Stimulated activated naive B cell treated with anti-CD40 and anti-IgM and Interleukin-4, amounts not matched to agents 10 μg/mL and 1 μg/mL and 100 μg/mL, for 72 hours (primary cell): ENCODE measurements around the gene FSHR.

ENCODE experiments used
- ATAC-seq, 2 donors: fragments of 150-1000 bp; cut with Tn5 transposase; replicated peaks; 2 replicates each; pipeline ENCODE4 v1.10.0; 2021; ENCODE audit warnings: moderate library complexity in 1 of 2
- DNase-seq: peaks from one replicate; pipeline ENCODE4 v3.0.0; 2021
- H3K27ac Mint-ChIP-seq: one replicate; pipeline ENCODE4 v1.8.0; 2022; ENCODE audit warnings: mild to moderate bottlenecking, mixed read lengths
- H3K27me3 Mint-ChIP-seq, 2 donors: one replicate each; pipeline ENCODE4 v1.8.0; 2022; ENCODE audit warnings: mixed read lengths in 2 of 2
- H3K36me3 Mint-ChIP-seq, 2 donors: one replicate each; pipeline ENCODE4 v1.8.0; 2022; ENCODE audit warnings: mixed read lengths in 2 of 2, mild to moderate bottlenecking in 1 of 2
- H3K4me1 Mint-ChIP-seq, 2 donors: one replicate each; pipeline ENCODE4 v1.8.0; 2022; ENCODE audit warnings: mixed read lengths in 2 of 2, mild to moderate bottlenecking in 1 of 2
- H3K4me3 Mint-ChIP-seq, 2 donors: one replicate each; pipeline ENCODE4 v1.8.0; 2022; ENCODE audit warnings: mild to moderate bottlenecking in 2 of 2, mixed read lengths in 2 of 2, moderate library complexity in 1 of 2
- H3K9me3 Mint-ChIP-seq, 2 donors: one replicate each; pipeline ENCODE4 v1.8.0; 2022; ENCODE audit warnings: mixed read lengths in 2 of 2, mild to moderate bottlenecking in 1 of 2

Gene FSHR

GRCh38 chr2:49033394-49034185 is 120.7 kb downstream of the FSHR start:
- Mint-ChIP-seq H3K9me3 (no peaks in the 10 kb centered on the region), H3K4me1 (no peaks in the 10 kb centered on the region), H3K4me3 (no peak overlapping the region), H3K27ac (no peak overlapping the region), H3K36me3 (no peaks in the 10 kb centered on the region), H3K27me3 (no peaks in the 10 kb centered on the region)
- ATAC-seq: no peak
- no peak for DNase-seq

- H3K4me1 Mint-ChIP-seq: no peaks in the 10 kb centered on the region
Observed at GRCh38 chr2:49032936-49033335, 121.4 kb downstream of the FSHR start.

GRCh38 chr2:49032126-49032525 is 122.2 kb downstream of the FSHR start:
- DNase-seq (no peak), ATAC-seq (no peak)
- H3K4me1 Mint-ChIP-seq: no peaks in the 10 kb centered on the region
- H3K4me3 Mint-ChIP-seq: no peak overlapping the region
- H3K36me3 Mint-ChIP-seq: no peaks in the 10 kb centered on the region
- H3K27me3 Mint-ChIP-seq: no peaks in the 10 kb centered on the region
- no peak overlapping the region for H3K27ac Mint-ChIP-seq
- H3K9me3 Mint-ChIP-seq: no peaks in the 10 kb centered on the region

More at GRCh38 chr2:49032936-49033335, 121.4 kb downstream of the FSHR start:
- Mint-ChIP-seq H3K4me3 (no peak overlapping the region), H3K27me3 (no peaks in the 10 kb centered on the region), H3K9me3 (no peaks in the 10 kb centered on the region), H3K27ac (no peak overlapping the region), H3K36me3 (no peaks in the 10 kb centered on the region)
- DNase-seq: no peak
- no peak for ATAC-seq

GRCh38 chr2:49029406-49029805 is 124.9 kb downstream of the FSHR start:
- no peaks in the 10 kb centered on the region for H3K36me3 Mint-ChIP-seq
- ATAC-seq (no peak), DNase-seq (no peak)
- no peak overlapping the region for H3K4me3 Mint-ChIP-seq
- no peaks in the 10 kb centered on the region for H3K9me3 Mint-ChIP-seq
- no peaks in the 10 kb centered on the region for H3K4me1 Mint-ChIP-seq
- no peak overlapping the region for H3K27ac Mint-ChIP-seq
- no peaks in the 10 kb centered on the region for H3K27me3 Mint-ChIP-seq

- Mint-ChIP-seq H3K36me3 (no peaks in the 10 kb centered on the region), H3K9me3 (no peaks in the 10 kb centered on the region), H3K4me3 (no peak overlapping the region), H3K27ac (no peak overlapping the region), H3K4me1 (no peaks in the 10 kb centered on the region), H3K27me3 (no peaks in the 10 kb centered on the region)
- ATAC-seq (peak in 1 of 2 donors; percentile 39), DNase-seq (no peak)
Observed at GRCh38 chr2:49028101-49028500, 126.2 kb downstream of the FSHR start.

- Mint-ChIP-seq H3K27ac (no peak overlapping the region), H3K9me3 (no peaks in the 10 kb centered on the region), H3K4me1 (no peaks in the 10 kb centered on the region), H3K4me3 (no peak overlapping the region), H3K36me3 (no peaks in the 10 kb centered on the region), H3K27me3 (no peaks in the 10 kb centered on the region)
- ATAC-seq (no peak), DNase-seq (no peak)
Observed at GRCh38 chr2:49026706-49027105, 127.6 kb downstream of the FSHR start.

GRCh38 chr2:49021271-49021670 is 133.0 kb downstream of the FSHR start:
- Mint-ChIP-seq H3K4me3 (no peak overlapping the region), H3K9me3 (no peaks in the 10 kb centered on the region), H3K4me1 (no peaks in the 10 kb centered on the region), H3K27me3 (no peaks in the 10 kb centered on the region), H3K27ac (no peak overlapping the region), H3K36me3 (no peaks in the 10 kb centered on the region)
- ATAC-seq: no peak
- DNase-seq: no peak

GRCh38 chr2:49005261-49005660 is 149.1 kb downstream of the FSHR start:
- peaks cover 0 to 3% of the 10 kb centered on the region in 2 donors for H3K4me1 Mint-ChIP-seq
- no peaks in the 10 kb centered on the region for H3K36me3 Mint-ChIP-seq
- H3K9me3 Mint-ChIP-seq: peaks cover 5 to 10% of the 10 kb centered on the region in 2 donors
- H3K27me3 Mint-ChIP-seq: no peaks in the 10 kb centered on the region
- no peak overlapping the region for H3K27ac Mint-ChIP-seq
- DNase-seq (no peak), ATAC-seq (no peak)
- H3K4me3 Mint-ChIP-seq: no peak overlapping the region

- DNase-seq (no peak), ATAC-seq (no peak)
- H3K4me3 Mint-ChIP-seq: no peak overlapping the region
- H3K36me3 Mint-ChIP-seq: no peaks in the 10 kb centered on the region
- H3K27me3 Mint-ChIP-seq: no peaks in the 10 kb centered on the region
- peaks cover 0 to 3% of the 10 kb centered on the region in 2 donors for H3K4me1 Mint-ChIP-seq
- no peak overlapping the region for H3K27ac Mint-ChIP-seq
- peaks cover 5 to 10% of the 10 kb centered on the region in 2 donors for H3K9me3 Mint-ChIP-seq
Observed at GRCh38 chr2:49004036-49004626, 150.2 kb downstream of the FSHR start.

GRCh38 chr2:49003201-49003600 is 151.1 kb downstream of the FSHR start:
- Mint-ChIP-seq H3K4me1 (peaks cover 0 to 3% of the 10 kb centered on the region in 2 donors), H3K36me3 (no peaks in the 10 kb centered on the region), H3K4me3 (no peak overlapping the region), H3K27ac (no peak overlapping the region), H3K27me3 (no peaks in the 10 kb centered on the region), H3K9me3 (peaks cover 5 to 10% of the 10 kb centered on the region in 2 donors)
- ATAC-seq: no peak
- no peak for DNase-seq

GRCh38 chr2:49002750-49003149 is 151.6 kb downstream of the FSHR start:
- H3K27ac Mint-ChIP-seq: no peak overlapping the region
- H3K4me3 Mint-ChIP-seq: no peak overlapping the region
- DNase-seq: no peak
- H3K27me3 Mint-ChIP-seq: no peaks in the 10 kb centered on the region
- no peaks in the 10 kb centered on the region for H3K36me3 Mint-ChIP-seq
- H3K4me1 Mint-ChIP-seq: peaks cover 0 to 3% of the 10 kb centered on the region in 2 donors
- peaks cover 5 to 10% of the 10 kb centered on the region in 2 donors for H3K9me3 Mint-ChIP-seq
- no peak for ATAC-seq

- peaks cover 0 to 3% of the 10 kb centered on the region in 2 donors for H3K4me1 Mint-ChIP-seq
- no peak overlapping the region for H3K27ac Mint-ChIP-seq
- H3K36me3 Mint-ChIP-seq: no peaks in the 10 kb centered on the region
- no peaks in the 10 kb centered on the region for H3K27me3 Mint-ChIP-seq
- no peak for ATAC-seq
- H3K4me3 Mint-ChIP-seq: no peak overlapping the region
- peaks cover 1 to 5% of the 10 kb centered on the region in 2 donors for H3K9me3 Mint-ChIP-seq
- no peak for DNase-seq
Observed at GRCh38 chr2:49000695-49001094, 153.6 kb downstream of the FSHR start.

- Mint-ChIP-seq H3K4me1 (peaks cover 0 to 3% of the 10 kb centered on the region in 2 donors), H3K9me3 (no peaks in the 10 kb centered on the region), H3K27ac (no peak overlapping the region), H3K36me3 (no peaks in the 10 kb centered on the region), H3K4me3 (no peak overlapping the region), H3K27me3 (peaks cover 0 to 5% of the 10 kb centered on the region in 2 donors)
- no peak for DNase-seq
- no peak for ATAC-seq
Observed at GRCh38 chr2:48998449-48998848, 155.9 kb downstream of the FSHR start.

GRCh38 chr2:48993576-48993975 is 160.7 kb downstream of the FSHR start:
- H3K27me3 Mint-ChIP-seq: peaks cover 0 to 5% of the 10 kb centered on the region in 2 donors
- H3K4me3 Mint-ChIP-seq: no peak overlapping the region
- no peaks in the 10 kb centered on the region for H3K4me1 Mint-ChIP-seq
- no peak for DNase-seq
- H3K9me3 Mint-ChIP-seq: peaks cover 0 to 4% of the 10 kb centered on the region in 2 donors
- ATAC-seq: no peak
- no peak overlapping the region for H3K27ac Mint-ChIP-seq
- no peaks in the 10 kb centered on the region for H3K36me3 Mint-ChIP-seq
